SU-DHL-6 (cell line): ENCODE data around the gene PTPN14.

Experiments used
- CTCF ChIP-seq: fragments of 200-600 bp; sonication (generic); IDR thresholded peaks from one replicate; pipeline ENCODE4 v1.5.1; 2017; ENCODE audit warnings: antibody characterized with exemption, mild to moderate bottlenecking, low read length, moderate library complexity; ENCODE audit not compliant: insufficient read depth, poor library complexity, severe bottlenecking
- EZH2phosphoT487 ChIP-seq: fragments of 200-600 bp; sonication (generic), shearing (Covaris generic); conservative IDR thresholded peaks from 2 replicates; pipeline ENCODE4 v1.6.1; 2018; ENCODE audit warnings: mild to moderate bottlenecking, antibody characterized with exemption, low read length, moderate library complexity, mixed read lengths

- no peak for TF ChIP-seq CTCF
- TF ChIP-seq EZH2phosphoT487, result no peak
Measured at GRCh38 chr1:214532070-214532469, 19.3 kb downstream of the PTPN14 start.
